Adipose tissue (tissue), 3 donors: ENCODE data around the gene KCNN2. TPM values are rescaled to one million over a fixed set of nuclear protein-coding genes. Genes with fewer than 3 reads are reported as not detected.

Source experiments
- H3K27ac ChIP-seq: one replicate; pipeline ENCODE4 v1.5.1; 2013; ENCODE audit warnings: low read depth, low read length
- WGBS, 3 donors: extraction: QIAGEN DNeasy Blood & Tissue Kit; methylation state at CpG; one replicate each; pipeline ENCODE4 v1.1.7; 2013; 5-methylcytosine and 5-hydroxymethylcytosine counted together
- polyA plus RNA-seq, 3 donors: library from polyadenylated mRNA; stranded (reverse); fragments of 200-250 nt; gene quantifications; one replicate each; pipeline ENCODE4 v1.2.3, GENCODE V29; 2013
- donor health status: healthy with polysubstance abuse.
- donor health status: Bipolar disorder and iron deficiency.
- donor health status: healthy.

Gene KCNN2
- polyA plus RNA-seq: 1 to 10 TPM in 1 of 3 donors, under 1 TPM in 2; 0.18 to 2.8 (median 0.45) TPM

DNA sequence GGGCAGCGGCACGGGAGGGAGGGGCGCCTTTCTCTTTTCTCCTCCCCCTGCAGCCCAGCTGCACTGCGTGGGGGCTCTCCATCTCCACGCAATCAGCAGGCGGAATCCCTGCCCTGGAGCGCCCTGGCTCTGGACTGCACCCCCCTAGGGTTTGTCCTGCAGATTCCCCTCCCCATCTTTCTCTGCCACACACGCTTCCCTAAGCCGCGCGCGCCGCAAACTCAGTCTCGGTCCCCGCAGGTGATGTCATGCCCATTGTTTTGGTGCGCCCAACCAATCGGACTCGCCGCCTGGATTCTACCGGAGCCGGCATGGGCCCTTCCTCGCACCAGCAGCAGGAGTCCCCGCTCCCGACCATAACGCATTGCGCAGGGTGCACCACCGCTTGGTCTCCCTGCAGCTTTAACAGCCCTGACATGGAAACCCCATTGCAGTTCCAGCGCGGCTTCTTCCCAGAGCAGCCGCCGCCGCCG lies at the start of gene KCNN2:
Gene KCNN2, plus strand, starts transcription at position 347 of the 473 bp plus-strand sequence. Its CDS starts 70 bp downstream, at position 417.
- WGBS, 3 donors: 1% methylated on average over 27 to 33 of the region's 33 CpGs
- H3K27ac ChIP-seq: no peak within 1 kb of the TSS

DNA sequence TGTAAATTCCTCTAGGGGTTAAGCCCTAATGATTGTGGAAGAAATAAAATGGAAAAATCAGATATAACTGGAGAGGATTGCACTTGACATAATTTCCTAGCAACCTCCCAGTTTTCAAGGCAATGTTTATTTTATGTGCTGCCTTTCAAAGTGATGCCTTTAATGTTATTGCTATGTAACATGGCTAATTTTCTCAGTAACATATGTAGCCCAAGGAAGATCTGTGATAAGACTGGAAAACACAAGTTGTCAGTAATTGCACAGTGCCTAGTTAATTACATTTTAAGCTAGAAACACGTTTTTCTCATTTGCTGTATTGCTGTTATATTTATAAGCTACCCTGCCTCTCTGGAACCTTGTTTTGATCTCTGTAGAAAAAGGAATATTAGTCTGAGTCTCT lies 49.2 kb upstream of the KCNN2 start:
- H3K27ac ChIP-seq: no peak overlapping the region
- 26 to 59% (median 44%) methylated on average over 1 of the region's 1 CpG for WGBS, 3 donors

DNA sequence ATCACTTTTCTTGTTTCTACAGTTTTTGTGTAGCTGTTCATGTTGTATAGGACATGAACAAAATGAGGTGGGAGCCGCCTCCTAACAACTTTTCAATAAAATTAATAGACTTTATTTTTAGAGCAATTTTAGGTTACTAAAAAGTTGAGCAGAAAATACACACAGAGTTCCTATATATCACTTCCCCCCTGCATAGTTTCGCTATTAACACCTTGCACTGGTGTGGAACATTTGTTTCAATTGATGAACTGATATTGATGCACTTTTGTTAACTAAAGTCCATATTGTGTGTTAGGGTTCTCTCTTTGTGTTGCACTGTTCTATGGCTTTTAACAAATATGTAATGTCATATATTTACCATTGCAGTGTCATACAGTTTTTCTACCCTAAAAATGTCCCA lies 47.8 kb upstream of the KCNN2 start:
- 80 to 92% (median 91%) methylated on average over 2 of the region's 2 CpGs for WGBS, 3 donors
- no peak overlapping the region for H3K27ac ChIP-seq

DNA sequence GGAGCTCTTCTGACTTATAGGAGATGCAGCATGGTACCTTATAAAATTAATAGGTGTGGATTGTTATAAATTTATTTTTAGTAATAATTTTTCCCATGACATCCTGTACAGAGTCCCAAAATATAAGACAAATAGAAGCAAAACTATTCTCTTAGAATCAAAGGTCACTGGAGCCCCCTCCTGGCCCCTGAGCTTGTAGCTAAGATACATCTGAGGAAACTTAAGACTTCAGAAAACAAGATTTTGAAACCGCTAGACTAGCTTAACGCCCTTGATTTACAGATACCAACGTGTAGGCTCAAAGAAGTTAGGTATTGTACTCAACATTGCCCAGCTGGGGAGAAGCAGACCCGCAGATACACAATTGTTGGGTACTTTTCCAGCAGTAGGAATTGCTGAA lies 45.7 kb upstream of the KCNN2 start:
- H3K27ac ChIP-seq: no peak overlapping the region
- WGBS, 3 donors: 53 to 60% (median 56%) methylated on average over 4 of the region's 4 CpGs

DNA sequence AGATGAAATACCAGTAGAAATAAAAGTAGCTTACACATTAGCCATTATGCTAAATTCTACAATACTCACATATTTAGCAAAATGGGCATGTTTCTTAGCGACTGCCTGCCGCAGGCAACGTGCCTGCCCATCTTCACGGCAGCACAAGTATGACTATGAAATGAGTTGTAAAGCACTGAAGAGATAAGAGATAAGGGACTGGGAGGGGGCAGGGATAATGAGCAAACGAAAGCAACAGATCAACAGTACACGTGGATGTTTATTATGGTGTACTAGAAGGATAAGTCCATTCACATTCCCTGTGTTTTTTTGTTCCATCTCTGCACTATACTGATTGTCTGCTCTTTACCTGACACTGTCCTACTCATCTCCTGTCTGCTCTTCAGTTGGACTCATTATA lies 44.1 kb upstream of the KCNN2 start:
- WGBS, 3 donors: 50 to 87% (median 85%) methylated on average over 6 of the region's 6 CpGs
- no peak overlapping the region for H3K27ac ChIP-seq

DNA sequence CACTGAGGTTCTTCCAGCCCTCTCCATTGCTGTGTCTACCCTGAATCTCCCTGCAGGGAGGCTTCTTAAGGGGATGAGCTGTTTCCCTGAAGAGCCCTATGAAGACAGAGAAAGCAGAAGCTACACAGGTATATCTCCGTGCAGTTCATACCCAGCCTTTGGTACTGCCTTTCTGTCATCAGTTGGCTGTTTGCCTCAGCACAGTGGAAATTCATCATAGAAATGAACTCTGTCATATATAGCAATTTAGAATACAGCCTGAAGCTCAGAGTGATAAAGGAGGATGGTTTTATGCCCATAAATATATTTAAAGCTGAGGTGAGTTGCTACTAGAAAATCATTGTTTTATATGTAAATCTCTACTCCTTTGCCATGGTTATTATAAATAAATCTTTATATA lies 42.6 kb upstream of the KCNN2 start:
- no peak overlapping the region for H3K27ac ChIP-seq
- WGBS, 3 donors: 58 to 81% (median 67%) methylated on average over 1 of the region's 1 CpG

DNA sequence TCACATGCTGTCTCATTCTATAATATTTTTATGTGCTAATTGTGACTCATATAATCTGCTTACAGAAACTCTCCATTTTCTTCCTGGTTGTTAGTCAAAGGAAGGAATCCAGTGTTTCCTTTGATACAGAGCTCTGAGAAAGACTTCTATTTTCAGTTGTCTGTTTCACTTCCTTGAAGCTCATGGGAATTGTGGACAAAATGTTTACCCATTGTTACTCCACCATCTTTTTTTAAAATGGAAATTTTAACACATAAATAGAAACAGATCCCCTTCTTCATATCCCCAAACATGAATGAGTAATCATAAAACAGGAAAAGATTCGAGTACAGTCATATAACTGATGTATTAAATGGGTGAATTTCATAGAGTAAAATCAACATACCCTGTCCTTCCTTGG lies 42.0 kb upstream of the KCNN2 start:
- H3K27ac ChIP-seq: no peak overlapping the region
- WGBS, 3 donors: 41 to 76% (median 54%) methylated on average over 1 of the region's 1 CpG

DNA sequence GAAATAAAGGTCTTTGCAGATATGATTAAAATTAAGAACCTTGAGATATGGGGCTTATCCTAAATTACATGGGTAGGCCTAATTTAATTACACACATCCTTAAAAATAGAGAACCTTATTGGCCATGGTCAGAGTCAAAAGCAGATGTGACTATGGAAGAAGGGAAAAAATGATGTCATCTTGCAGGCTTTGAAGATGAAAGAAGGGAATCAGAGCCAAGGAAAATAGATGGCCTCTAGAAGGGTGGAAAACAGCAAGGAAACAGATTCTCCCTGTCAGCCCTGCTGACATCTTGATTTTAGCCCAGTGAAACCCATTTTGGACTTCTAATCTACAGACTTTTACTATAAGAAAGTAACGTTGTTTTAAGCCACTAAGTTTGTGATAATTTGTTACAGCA lies 37.6 kb upstream of the KCNN2 start:
- 83% methylated on average over 1 of the region's 1 CpG for WGBS, 3 donors
- no peak overlapping the region for H3K27ac ChIP-seq

DNA sequence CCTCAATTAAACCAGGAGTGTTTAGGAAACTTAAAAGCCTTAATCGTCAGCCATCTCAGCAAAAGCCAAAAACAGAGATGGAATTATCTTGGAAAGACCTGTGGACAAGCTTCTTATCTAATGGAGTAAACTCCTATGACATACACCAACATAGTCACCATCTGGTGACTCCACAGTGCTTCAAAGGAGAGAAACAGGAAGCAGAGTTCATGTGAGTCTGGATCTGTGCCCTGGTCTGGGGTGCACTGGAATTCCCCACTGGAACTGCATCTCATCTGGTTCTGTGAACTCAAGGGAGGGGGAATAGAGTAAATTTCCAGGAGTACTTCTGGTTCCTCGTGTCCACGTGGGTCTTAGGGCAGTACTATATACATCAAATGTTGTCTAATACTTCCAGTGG lies 36.3 kb upstream of the KCNN2 start:
- WGBS, 3 donors: 26 to 54% (median 27%) methylated on average over 3 of the region's 3 CpGs
- no peak overlapping the region for H3K27ac ChIP-seq

DNA sequence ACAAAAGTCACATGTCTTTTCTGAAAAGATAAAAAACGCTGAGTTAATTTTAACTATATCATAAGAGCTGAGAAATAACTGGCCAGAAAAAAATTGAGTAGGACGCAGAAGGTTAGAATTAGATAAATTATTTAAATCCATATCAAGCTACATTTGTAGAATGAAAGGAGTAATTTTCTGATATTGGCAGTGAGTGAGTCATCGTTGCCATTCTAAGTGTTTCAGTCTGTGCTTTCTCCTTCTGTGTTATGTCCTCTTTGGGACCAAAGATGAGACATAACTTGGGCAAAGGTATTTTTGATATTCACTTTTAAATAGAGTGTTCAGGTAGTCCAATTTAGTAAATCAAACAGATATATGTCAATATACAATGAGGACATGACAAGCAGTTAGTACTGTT lies 34.4 kb upstream of the KCNN2 start:
- 60 to 67% (median 64%) methylated on average over 3 of the region's 3 CpGs for WGBS, 3 donors
- no peak overlapping the region for H3K27ac ChIP-seq

DNA sequence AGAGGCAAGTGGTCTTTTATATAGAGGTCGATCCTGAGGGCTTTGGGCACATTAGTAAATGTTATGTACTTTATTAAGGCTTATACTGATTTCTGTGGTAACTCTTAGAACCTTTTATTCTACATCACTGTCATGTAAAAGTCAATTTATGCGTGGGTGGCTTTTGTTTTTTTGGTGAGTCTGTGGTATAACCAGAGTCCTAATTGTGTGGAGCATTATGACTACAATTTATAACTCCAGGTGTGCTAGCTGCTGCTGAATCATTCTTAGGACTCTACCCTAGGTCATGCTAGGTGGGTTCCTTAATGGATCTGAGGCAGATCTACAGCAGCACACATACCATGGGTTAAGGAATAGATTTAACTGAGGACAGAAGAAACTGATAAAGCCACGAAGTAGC lies 33.9 kb upstream of the KCNN2 start:
- no peak overlapping the region for H3K27ac ChIP-seq
- 65 to 73% (median 73%) methylated on average over 3 of the region's 3 CpGs for WGBS, 3 donors

DNA sequence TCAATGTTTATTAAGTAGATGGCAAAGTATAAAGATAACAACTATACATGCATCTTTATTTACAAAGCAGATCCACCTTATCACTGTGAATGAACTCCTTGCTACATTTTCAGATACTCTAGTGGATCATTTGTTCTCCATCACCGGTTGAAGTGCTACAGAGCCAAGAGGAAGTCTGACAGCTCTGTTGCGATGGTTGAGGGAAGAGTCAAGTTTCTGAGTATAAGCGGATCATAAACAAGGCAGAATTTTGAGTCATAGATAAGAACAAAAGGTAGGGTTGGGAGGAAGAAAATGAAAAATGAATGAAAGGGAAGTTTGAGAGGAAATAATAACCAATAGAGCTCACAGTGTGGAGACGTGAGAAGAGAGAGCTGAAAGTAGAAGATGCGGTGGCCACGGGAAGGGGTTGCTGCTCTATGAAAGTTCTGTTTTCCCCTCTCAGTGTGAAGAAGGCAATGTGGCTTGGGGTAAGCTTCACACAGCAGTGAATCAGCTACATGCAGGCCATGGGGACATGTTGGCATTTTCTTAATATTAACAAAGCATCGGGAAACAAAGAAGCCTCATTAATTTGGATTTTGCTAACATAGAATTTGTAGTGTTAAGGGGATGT lies 30.8 kb upstream of the KCNN2 start:
- no peak overlapping the region for H3K27ac ChIP-seq
- WGBS, 3 donors: 85 to 92% (median 86%) methylated on average over 7 of the region's 7 CpGs

DNA sequence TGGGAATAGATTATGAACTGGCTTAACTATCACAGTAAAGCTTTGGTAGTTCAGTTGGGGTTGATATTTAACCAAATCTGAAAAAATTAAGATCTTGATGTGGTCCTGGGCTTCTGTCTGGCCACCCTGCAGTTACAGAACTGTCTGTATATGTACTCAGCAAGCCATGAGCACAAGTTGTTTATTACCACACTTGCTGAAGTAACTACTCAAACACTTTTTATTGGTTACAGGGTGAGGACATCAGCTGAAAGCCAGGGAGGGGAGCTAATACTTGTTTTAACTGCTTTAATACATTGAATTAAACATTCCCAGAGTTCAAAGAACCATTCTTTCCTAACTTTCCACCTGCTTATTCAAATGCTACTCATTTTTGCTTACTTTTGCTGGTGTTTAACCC lies 29.4 kb upstream of the KCNN2 start:
- H3K27ac ChIP-seq: no peak overlapping the region

DNA sequence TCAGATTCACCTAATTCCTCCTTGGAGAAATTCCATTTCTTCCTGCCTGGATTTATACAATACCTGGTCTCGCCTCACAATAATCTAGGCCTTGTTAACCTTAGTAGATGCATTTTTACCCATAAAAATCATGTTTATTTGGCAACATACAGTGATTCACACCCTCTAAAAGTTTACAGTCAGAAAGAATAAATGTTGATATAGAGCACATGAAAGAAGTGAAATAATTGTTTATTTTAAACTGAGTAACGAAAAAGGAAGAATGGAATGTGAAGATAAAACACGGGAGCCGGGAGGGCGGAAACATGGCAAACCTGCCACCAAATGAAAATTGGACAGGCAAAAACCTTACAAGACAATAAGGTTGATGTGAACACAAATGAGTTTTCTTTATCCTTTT lies 28.9 kb upstream of the KCNN2 start:
- no peak overlapping the region for H3K27ac ChIP-seq
- 77 to 83% (median 78%) methylated on average over 5 of the region's 5 CpGs for WGBS, 3 donors

DNA sequence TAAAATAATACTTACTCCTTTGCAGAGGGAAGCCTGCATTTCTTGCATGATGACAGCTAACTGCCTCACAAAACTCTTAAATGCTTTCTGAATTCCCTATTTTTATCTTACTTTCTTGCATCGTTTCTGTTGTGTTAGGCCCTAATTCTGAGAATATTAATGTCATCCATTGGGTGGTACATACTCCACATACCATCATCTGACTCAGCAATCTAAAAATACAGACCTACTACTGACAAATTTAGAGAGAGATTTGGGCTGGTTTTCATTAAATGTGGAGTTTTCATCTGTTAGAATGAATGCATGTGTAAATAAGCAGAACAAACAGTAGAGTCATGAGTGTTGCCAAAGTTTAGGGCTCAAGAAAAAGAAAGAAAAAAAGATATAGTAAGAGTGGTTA lies 26.5 kb upstream of the KCNN2 start:
- WGBS, 3 donors: 52 to 65% (median 60%) methylated on average over 1 of the region's 1 CpG
- H3K27ac ChIP-seq: no peak overlapping the region

DNA sequence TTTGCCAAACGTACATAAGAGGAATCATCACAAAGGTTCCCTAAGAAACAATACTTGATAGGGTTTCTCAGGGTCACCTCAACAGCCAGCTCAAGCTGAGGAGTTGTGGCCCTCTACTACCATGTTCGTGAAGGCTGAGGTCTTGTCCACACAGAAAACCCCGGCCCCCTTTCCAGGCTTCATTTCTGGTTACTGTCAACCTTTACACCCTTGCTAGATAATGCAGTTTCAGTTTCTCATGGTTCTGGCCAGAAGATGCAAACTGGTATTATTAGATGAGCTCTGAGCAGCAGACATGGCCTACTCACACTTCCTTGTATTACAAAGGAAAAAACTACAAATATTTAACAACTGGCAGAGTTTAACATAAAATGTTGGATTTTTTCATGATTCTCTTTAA lies 22.8 kb upstream of the KCNN2 start:
- 76 to 90% (median 84%) methylated on average over 3 of the region's 3 CpGs for whole genome bisulfite sequencing, 3 donors
- no peak overlapping the region for H3K27ac ChIP-seq

DNA sequence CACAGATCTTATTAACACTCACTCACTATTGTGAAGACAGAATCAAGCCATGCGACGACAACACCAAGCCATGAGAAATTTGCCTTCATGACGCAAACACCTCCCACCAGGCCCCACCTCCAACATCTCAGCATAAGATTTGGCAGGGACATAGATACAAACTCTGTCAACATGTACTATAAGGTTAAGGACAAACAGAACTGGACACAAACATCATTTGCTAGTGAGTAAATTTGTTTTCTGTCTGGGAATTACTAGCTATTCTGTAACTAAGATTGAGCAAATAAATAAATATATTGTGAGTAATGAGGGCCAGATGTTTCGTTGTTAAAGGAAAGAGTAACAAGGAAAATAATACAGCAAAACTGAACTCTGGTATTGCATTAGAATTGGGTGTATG lies 15.7 kb upstream of the KCNN2 start:
- no peak overlapping the region for H3K27ac ChIP-seq
- 78 to 84% (median 82%) methylated on average over 4 of the region's 4 CpGs for WGBS, 3 donors

DNA sequence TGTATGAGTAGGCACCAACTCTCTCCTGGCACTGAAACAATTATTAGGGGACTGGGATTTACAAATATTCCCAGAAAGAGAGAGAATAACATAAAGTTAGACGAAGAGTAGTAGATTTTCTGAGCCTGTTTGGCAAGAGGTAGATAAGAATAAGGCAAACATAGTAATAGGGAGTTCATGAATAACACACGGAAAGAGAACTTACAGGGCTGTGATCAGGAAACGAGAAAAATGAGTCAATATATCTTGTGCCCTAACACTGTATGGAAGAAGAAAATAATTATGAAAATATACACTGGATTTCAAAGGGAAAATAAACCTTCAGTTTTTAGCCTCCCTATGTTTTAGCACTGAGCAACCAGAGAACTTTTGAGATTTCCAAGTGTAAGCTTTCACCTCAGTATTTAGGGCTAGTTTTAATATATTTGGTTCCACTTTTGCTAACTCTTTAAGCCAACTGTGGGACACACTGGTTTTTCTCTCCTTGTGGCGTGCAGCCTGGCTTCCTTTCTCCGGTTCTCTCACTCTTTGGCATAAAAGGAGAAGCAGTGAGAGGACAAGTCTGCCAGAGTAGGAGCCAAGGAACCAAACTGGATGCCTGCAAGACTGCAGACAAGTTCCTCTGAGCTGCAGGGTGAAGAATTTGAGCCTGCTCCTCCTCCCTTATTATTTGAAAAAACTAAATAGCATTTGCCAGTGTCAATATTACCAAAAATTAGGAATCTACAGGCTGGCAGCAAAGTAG lies 6.6 kb upstream of the KCNN2 start:
- WGBS, 3 donors: 33 to 63% (median 62%) methylated on average over 5 of the region's 5 CpGs
- H3K27ac ChIP-seq: no peak overlapping the region

DNA sequence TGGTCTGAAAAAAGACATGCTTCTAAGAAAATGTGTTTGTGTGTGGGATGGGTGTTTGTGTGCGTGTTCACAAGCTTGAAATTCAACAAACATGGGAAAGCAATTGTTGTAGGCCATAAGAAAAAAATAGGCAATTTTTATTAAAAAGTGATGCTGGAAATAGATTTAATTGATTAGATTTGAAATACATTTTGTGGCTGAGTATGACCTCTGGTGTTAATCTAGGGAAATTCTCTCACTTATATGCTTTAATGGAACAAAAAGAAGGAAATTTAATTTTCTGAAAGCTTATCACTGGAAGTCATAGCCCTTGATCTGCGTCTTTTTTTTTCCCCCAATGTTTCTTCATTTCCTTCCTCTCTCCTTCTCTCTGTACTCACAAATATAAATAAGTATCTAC lies 3.5 kb upstream of the KCNN2 start:
- 55 to 69% (median 64%) methylated on average over 2 of the region's 2 CpGs for WGBS, 3 donors
- H3K27ac ChIP-seq: no peak overlapping the region

DNA sequence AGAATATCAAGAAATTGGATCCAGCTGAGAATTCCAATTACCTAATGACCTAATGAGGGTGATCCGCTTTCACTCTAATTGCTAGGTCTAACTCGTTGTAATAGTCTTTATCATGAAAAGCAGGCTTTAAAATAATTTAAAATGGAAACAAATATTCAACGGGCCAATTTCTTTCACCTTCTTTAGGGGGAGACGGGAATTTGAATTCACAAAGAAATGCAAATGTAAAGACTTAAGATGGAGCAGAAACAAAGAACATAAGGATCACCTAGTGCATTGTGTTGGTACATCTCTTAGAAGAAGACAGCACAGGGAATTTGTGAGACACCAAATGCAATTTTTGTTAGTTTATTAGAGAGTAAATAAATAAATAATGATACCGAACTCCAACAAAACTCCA lies 1.5 kb upstream of the KCNN2 start:
- WGBS, 3 donors: 14 to 20% (median 16%) methylated on average over 5 of the region's 5 CpGs
- H3K27ac ChIP-seq: no peak overlapping the region
